Large intestine (tissue), 3 donors: Measurements from ENCODE around the gene CELF2. TPM values are rescaled to one million over a fixed set of nuclear protein-coding genes. Genes with fewer than 3 reads are reported as not detected.

Source experiments
- DNase-seq, 2 donors: peaks; one replicate each; pipeline versions ENCODE4 v3.0.0 to v3.0.0-alpha.2; 2013
- H3K27ac ChIP-seq: one replicate; pipeline ENCODE4 v1.5.1; 2013; ENCODE audit warnings: low read length
- H3K27me3 ChIP-seq: 2 replicates; pipeline ENCODE4 v1.6.1; 2013; ENCODE audit warnings: low read length; ENCODE audit not compliant: control insufficient read depth, insufficient read depth
- H3K36me3 ChIP-seq: 2 replicates; pipeline ENCODE4 v1.6.1; 2013; ENCODE audit warnings: low read length; ENCODE audit not compliant: control insufficient read depth, insufficient read depth
- H3K4me1 ChIP-seq: one replicate; pipeline ENCODE4 v1.6.1; 2013; ENCODE audit warnings: low read length; ENCODE audit not compliant: control insufficient read depth, insufficient read depth
- H3K4me3 ChIP-seq: one replicate; pipeline ENCODE4 v1.5.1; 2013; ENCODE audit warnings: low read length
- H3K9me3 ChIP-seq: one replicate; pipeline ENCODE4 v1.6.1; 2013; ENCODE audit warnings: mild to moderate bottlenecking, low read depth, low read length, moderate library complexity; ENCODE audit not compliant: control insufficient read depth
- WGBS: methylation state at CpG from one replicate; pipeline ENCODE4 v1.1.5; 2013; ENCODE audit warnings: low lambda C conversion rate; ENCODE audit not compliant: insufficient coverage; 5-methylcytosine and 5-hydroxymethylcytosine counted together
- polyA plus RNA-seq: library from polyadenylated mRNA; unstranded; fragments of 120-200 nt; gene quantifications from one replicate; pipeline ENCODE4 v1.2.1, GENCODE V29; 2013

CELF2 gene
- polyA plus RNA-seq, 1 donor, result 14.9 TPM

DNA sequence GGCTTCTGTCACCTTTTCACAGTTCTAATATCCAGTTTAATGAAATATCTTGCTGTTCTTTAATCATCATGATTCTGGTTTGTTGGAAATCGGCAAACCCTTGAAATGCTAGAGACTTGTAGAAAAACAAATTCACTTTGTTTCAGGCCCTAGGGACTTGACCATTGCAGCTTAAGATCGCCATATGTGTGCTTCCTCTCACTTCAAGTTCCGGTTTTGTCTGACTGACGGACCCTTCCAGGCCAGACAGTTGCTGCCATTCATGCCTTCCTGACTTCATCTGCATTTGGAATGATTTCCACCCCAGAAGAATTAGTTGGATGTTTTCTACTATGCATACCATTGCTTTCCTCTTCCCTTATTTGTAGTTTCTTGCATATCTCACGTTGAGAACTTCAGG lies 125.6 kb downstream of the CELF2 start:
- Histone ChIP-seq H3K27ac (no peak overlapping the region), H3K36me3 (no peaks in the 10 kb centered on the region)
- WGBS, result 88% methylated on average over 1 of the region's 5 CpGs

DNA sequence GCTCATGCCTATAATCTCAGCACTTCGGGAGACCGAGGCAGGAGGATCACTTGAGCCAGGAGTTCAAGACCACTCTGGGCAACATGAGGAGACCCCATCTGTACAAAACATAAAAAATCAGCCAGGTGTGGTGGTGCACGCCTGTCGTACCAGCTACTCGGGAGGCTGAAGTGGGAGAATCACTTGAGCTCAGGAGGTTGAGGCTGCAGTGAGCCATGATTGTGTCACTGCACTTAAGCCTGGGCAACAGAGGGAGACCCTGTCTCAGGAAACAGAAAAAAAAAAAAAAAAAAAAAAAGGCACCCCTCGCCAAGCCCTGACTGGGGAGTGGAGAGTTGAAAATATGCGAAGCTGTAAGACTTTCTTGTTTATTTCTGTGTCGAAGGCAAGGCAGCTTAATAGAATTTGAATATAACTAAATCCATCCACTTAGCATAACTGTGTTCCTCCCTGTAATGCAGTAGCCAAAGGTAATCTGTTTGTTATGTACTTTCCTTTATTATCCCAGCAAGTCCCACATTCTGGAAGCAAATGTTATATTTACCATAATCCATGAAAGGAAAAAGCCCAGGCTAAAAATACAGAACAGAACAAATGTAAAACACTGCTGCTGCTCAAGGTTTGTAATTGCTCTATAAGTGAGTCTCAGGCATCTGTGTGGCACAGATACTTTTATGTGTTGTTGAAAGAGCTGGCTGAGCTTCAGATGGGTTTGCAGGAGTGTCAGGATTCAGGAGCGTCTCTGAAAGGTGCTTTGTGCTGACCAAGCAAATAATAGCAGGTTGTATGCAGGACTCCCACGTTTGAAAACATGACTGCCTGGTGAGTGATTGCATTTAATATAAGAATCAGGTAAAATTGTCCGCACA lies 127.2 kb downstream of the CELF2 start:
- no CpG with 5 or more reads among the region's 11 CpGs for WGBS
- no peaks in the 10 kb centered on the region for H3K36me3 ChIP-seq
- no peaks in the 10 kb centered on the region for H3K27me3 ChIP-seq
- H3K9me3 ChIP-seq, result no peaks in the 10 kb centered on the region
- H3K4me3 ChIP-seq, result no peak overlapping the region
- no peak overlapping the region for H3K27ac ChIP-seq
- peaks cover 17% of the 10 kb centered on the region for H3K4me1 ChIP-seq
- no peak for DNase-seq

More for the DNA sequence above, 125.6 kb downstream of the CELF2 start:
- Histone ChIP-seq H3K9me3 (no peaks in the 10 kb centered on the region), H3K4me3 (no peak overlapping the region), H3K27me3 (no peaks in the 10 kb centered on the region), H3K4me1 (peaks cover 17% of the 10 kb centered on the region)
- DNase-seq, result no peak

DNA sequence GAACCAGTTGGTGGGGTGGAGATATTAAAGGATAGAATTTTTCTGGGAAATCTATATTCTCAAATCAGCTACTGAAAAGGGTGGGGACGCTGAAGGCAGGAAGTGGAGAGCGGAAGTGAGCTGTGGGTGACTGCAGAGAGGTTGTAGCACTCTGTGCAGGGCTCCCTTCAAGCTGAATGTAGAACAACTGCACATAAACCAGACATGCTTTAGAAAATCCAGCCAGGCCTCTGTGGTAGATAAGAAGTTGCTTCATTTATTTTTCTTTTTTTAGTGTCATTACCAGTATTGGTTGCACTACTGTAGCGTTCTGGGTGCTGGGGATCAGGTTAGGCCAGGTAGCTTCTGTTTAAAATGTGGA lies 127.8 kb downstream of the CELF2 start:
- Histone ChIP-seq H3K4me1 (peaks cover 17% of the 10 kb centered on the region), H3K4me3 (no peak overlapping the region), H3K27ac (no peak overlapping the region), H3K27me3 (no peaks in the 10 kb centered on the region), H3K36me3 (no peaks in the 10 kb centered on the region), H3K9me3 (no peaks in the 10 kb centered on the region)
- DNase-seq, result no peak
- 63% methylated on average over 3 of the region's 3 CpGs for WGBS

DNA sequence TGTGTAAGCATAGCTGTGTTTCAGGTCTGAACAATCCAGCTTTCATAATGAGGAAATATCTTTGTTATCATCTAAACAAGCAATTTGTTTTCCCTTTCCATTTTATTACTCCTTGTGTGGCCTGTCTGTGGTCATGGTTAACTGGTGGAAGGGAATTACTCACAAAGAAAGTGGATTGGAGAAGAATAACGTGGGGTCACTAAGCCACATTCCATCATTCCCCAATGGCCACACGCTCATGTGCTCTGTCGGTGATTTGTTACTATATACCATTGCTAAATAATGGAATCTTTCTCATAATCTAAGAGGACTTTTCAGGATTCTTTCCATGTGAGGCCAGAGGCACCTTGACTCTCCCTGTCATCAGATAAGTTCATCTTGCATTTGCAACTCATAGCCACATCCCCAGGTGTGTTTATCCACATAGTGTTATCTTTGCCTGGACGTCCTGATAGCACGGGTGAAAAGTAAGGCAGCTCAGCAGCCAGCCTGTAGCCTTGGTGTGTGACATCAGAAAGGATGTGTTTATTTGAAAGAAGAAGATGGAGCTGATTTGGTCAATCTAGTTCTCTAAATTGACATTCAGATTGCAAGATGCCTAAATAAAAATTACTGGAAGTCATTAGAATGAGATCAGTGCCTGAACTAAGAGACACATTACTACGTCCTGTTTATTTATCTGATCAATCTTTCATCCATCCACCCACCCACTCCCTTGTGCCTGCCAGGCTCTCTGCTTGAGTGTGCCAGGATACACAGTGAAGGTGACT lies 128.9 kb downstream of the CELF2 start:
- Histone ChIP-seq H3K27me3 (no peaks in the 10 kb centered on the region), H3K4me1 (peaks cover 8% of the 10 kb centered on the region), H3K4me3 (no peak overlapping the region), H3K27ac (no peak overlapping the region), H3K36me3 (no peaks in the 10 kb centered on the region), H3K9me3 (no peaks in the 10 kb centered on the region)
- no peak for DNase-seq
- no CpG with 5 or more reads among the region's 6 CpGs for WGBS

DNA sequence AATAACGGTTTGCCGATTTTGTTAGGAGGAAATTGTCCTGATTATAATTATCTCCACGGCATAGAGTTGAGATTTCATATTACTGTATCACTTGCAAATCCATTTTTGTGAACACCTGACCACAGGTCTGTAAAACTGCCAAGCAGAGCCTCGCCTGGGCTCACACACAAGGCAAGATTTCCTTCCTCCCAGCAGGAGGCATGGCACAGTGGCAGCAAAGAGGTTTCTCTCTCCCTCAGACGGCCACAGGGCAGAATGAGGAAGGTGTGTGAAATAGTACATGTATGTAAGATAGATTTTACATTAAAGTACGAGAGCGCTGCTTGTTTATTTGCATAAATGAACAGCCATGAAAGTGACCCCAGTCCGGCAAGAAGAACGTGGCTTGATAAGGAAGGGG lies 130.1 kb downstream of the CELF2 start:
- H3K9me3 ChIP-seq, result no peaks in the 10 kb centered on the region
- no peaks in the 10 kb centered on the region for H3K36me3 ChIP-seq
- H3K4me3 ChIP-seq, result no peak overlapping the region
- H3K4me1 ChIP-seq, result no peaks in the 10 kb centered on the region
- DNase-seq, result no peak
- 83% methylated on average over 7 of the region's 9 CpGs for WGBS
- H3K27ac ChIP-seq, result no peak overlapping the region
- H3K27me3 ChIP-seq, result no peaks in the 10 kb centered on the region

DNA sequence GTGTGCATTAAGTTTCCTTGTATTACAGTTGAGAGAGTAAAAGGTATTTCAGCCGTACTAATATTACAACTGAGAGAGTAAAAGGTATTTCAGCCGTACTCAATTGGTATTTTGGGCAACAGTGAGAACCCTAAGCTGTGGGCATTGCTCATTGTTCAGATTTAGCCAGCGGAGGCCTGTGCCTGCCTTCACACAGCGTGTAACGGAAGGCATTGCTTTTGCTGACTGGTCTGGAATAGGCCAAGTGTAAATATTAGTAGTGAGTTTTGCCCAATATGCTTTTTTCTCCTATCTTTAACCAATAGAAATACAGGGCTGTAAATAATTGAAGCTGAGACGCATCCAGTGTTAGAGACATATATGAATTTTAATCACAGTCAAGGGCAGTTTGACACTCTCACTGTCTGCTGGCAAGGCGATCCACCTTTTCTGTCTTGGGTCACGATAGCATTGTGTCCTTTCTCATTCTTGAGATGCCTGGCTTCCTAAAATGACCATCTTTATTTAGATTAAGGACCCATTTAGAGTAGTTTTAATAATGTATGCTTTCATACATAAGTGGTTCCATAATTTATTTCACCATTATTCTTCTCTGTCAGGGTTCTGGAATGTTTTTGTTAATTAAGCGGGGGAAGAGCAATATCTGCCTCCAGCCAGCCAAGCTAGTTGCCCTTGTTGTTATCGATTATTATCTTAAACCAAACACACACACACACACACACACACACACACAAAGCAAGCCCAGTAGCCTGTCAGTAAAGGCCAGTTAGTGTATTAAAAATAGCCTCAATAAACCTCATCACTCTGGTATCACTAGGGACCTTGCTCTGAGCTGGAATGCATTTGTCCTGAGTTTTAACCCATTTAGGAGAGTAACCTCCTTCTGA lies 130.7 kb downstream of the CELF2 start:
- no peaks in the 10 kb centered on the region for H3K4me1 ChIP-seq
- no peaks in the 10 kb centered on the region for H3K27me3 ChIP-seq
- DNase-seq, result no peak
- H3K36me3 ChIP-seq, result no peaks in the 10 kb centered on the region
- H3K4me3 ChIP-seq, result no peak overlapping the region
- 73% methylated on average over 2 of the region's 10 CpGs for WGBS
- no peak overlapping the region for H3K27ac ChIP-seq
- H3K9me3 ChIP-seq, result no peaks in the 10 kb centered on the region

DNA sequence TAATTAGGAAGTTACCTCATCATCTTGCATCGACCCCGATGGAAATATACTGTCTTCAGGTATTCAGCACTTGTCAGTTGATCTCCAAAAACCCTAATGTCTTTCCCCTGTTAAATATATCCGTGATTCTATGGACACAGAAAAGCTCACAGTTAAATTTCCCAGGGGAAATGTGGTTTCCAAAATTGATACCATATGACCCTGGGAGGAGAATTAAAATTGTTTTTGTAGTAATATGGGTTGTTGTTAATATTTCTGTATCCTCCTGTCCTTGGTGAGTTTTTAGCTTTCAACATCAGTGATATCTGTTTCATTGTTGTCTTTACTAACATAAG lies 132.1 kb downstream of the CELF2 start:
- H3K4me1 ChIP-seq, result no peaks in the 10 kb centered on the region
- no peaks in the 10 kb centered on the region for H3K27me3 ChIP-seq
- H3K36me3 ChIP-seq, result no peaks in the 10 kb centered on the region
- no peak overlapping the region for H3K27ac ChIP-seq
- no peaks in the 10 kb centered on the region for H3K9me3 ChIP-seq
- WGBS, result no CpG with 5 or more reads among the region's 3 CpGs
- H3K4me3 ChIP-seq, result no peak overlapping the region
- DNase-seq, result no peak

DNA sequence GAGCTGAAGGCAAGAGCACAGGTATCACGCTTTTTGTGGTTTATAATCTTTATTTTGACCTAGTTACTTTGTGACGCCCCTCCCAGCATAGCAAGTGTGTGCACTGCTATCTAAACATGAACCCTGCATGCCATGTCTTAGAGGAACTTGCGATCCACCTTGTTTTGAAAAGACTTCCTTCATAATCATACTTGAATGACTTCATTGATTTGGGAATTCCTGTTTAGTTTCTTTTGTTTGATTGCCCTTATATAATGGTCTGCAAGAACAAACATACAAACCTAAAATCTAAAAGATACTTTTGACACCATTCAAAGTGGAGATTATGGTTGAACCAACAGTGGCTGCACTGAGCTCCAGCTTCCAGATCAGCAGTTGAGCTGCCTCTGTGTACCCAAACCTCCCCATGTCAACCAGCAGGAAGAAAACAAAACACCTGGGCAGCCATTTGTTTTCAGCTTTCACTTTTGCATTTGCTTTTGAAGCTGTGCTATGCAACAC lies 132.6 kb downstream of the CELF2 start:
- no peak overlapping the region for H3K27ac ChIP-seq
- H3K36me3 ChIP-seq, result no peaks in the 10 kb centered on the region
- H3K9me3 ChIP-seq, result no peaks in the 10 kb centered on the region
- no peaks in the 10 kb centered on the region for H3K4me1 ChIP-seq
- DNase-seq, result no peak
- no CpG with 5 or more reads among the region's 3 CpGs for WGBS
- no peak overlapping the region for H3K4me3 ChIP-seq
- no peaks in the 10 kb centered on the region for H3K27me3 ChIP-seq

DNA sequence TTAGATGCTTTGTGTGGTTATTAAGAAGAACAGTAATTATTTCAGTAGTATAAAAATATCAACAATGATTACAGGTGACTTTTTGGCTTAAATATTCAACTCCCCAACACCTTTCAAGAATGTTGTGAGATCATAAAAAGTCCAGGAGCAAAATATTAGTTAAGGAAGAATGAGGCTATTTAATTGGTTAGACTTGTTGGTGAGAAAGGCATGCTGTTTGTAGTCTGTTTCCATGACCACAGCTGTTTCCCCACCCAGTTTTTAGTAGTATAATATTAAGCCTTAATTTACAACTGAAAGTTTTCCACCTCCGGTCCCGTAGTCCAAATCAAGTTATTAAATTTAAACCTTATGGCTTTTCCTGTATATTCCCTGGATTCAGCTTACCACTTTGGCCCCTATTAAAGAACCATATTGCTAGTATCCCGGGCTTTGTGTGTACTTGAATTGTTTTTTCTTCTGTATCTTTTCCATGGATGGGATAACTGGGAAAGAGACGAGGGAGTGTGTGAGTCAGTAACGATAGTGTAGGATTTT lies 133.3 kb downstream of the CELF2 start:
- H3K9me3 ChIP-seq, result no peaks in the 10 kb centered on the region
- no peak overlapping the region for H3K27ac ChIP-seq
- WGBS, result no CpG with 5 or more reads among the region's 5 CpGs
- no peaks in the 10 kb centered on the region for H3K36me3 ChIP-seq
- no peaks in the 10 kb centered on the region for H3K4me1 ChIP-seq
- no peak for DNase-seq
- H3K27me3 ChIP-seq, result no peaks in the 10 kb centered on the region
- H3K4me3 ChIP-seq, result no peak overlapping the region

DNA sequence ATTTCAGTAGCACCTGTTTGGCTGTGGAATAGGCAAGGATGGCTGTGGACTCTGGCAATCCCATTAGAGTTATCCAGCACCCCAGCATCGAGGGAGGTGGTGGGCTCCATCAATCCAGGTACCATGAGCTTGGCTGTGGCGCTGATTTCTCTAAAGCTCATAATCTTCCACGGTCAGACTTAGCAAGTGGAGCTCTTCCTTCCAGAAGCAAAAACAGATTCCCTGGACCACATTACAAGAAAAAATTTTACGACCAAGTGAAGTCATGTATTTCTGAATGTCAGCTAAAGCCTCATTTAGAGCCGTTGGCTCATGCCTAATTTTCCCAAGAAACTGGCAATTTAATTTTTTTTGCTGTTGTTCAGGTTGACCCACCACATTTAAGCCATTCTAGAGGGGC lies 135.1 kb downstream of the CELF2 start:
- Histone ChIP-seq H3K4me3 (no peak overlapping the region), H3K36me3 (no peaks in the 10 kb centered on the region), H3K27me3 (no peaks in the 10 kb centered on the region), H3K9me3 (no peaks in the 10 kb centered on the region), H3K4me1 (no peaks in the 10 kb centered on the region), H3K27ac (no peak overlapping the region)
- WGBS, result 67% methylated on average over 1 of the region's 5 CpGs
- no peak for DNase-seq
